MM.1S (cell line): ENCODE measurements around the gene ERCC5.

Source experiments
- DNase-seq: peaks from one replicate; pipeline ENCODE4 v3.0.0-alpha.2; 2015
- H2AFZ ChIP-seq: fragments of 300-600 bp; sonication (generic); 2 replicates; pipeline ENCODE4 v1.6.0; 2016; ENCODE audit warnings: antibody characterized with exemption, low read length
- H3F3A ChIP-seq: fragments of 300-600 bp; sonication (generic); 2 replicates; pipeline ENCODE4 v1.6.1; 2016; ENCODE audit warnings: mild to moderate bottlenecking, antibody characterized with exemption, low read length, moderate library complexity, mixed read lengths; ENCODE audit not compliant: insufficient read depth
- H3K27ac ChIP-seq: fragments of 300-600 bp; sonication (generic); 2 replicates; pipeline ENCODE4 v1.5.1; 2016; ENCODE audit warnings: mild to moderate bottlenecking, low read length
- H3K27me3 ChIP-seq: fragments of 300-600 bp; sonication (generic); replicated peaks from 2 replicates; pipeline ENCODE4 v1.6.0; 2016; ENCODE audit warnings: low read length; ENCODE audit not compliant: insufficient read depth
- H3K36me3 ChIP-seq: fragments of 300-600 bp; sonication (generic); replicated peaks from 2 replicates; pipeline ENCODE4 v1.6.1; 2016; ENCODE audit warnings: mild to moderate bottlenecking, low read length, mixed read lengths; ENCODE audit not compliant: insufficient read depth
- H3K4me1 ChIP-seq: fragments of 300-600 bp; sonication (generic); 2 replicates; pipeline ENCODE4 v1.6.1; 2016; ENCODE audit warnings: low read length, mixed read lengths
- H3K4me2 ChIP-seq: fragments of 300-600 bp; sonication (generic); 2 replicates; pipeline ENCODE4 v1.6.0; 2016; ENCODE audit warnings: low read depth, low read length
- H3K4me3 ChIP-seq: fragments of 300-600 bp; sonication (generic); 2 replicates; pipeline ENCODE4 v1.5.1; 2016; ENCODE audit warnings: low read length, mixed read lengths
- H3K79me2 ChIP-seq: fragments of 300-600 bp; sonication (generic); 2 replicates; pipeline ENCODE4 v1.6.1; 2016; ENCODE audit warnings: mixed run types, low read length, mixed read lengths
- H3K9ac ChIP-seq: fragments of 300-600 bp; sonication (generic); 2 replicates; pipeline ENCODE4 v1.6.1; 2016; ENCODE audit warnings: low read length, mixed read lengths
- H3K9me2 ChIP-seq: fragments of 300-600 bp; sonication (generic); replicated peaks from 2 replicates; pipeline ENCODE4 v1.6.1; 2016; ENCODE audit warnings: mild to moderate bottlenecking, low read length, mixed read lengths; ENCODE audit not compliant: insufficient read depth
- H3K9me3 ChIP-seq: fragments of 300-600 bp; sonication (generic); replicated peaks from 2 replicates; pipeline ENCODE4 v1.6.1; 2016; ENCODE audit warnings: mild to moderate bottlenecking, low read length, mixed read lengths; ENCODE audit not compliant: insufficient read depth
- H4K20me1 ChIP-seq: fragments of 300-600 bp; sonication (generic); 2 replicates; pipeline ENCODE4 v1.6.1; 2016; ENCODE audit warnings: mild to moderate bottlenecking, low read length, moderate library complexity, mixed read lengths; ENCODE audit not compliant: insufficient read depth
- CTCF ChIP-seq: fragments of 300-600 bp; sonication (generic); IDR thresholded peaks from 2 replicates; pipeline ENCODE4 v1.5.1; 2016; ENCODE audit warnings: antibody characterized with exemption, low read length, mixed read lengths
- EZH2 ChIP-seq: fragments of 300-600 bp; sonication (generic); optimal IDR thresholded peaks from 2 replicates; pipeline ENCODE3; 2017; ENCODE audit warnings: low read depth, mild to moderate bottlenecking, antibody characterized with exemption, low read length, mixed read lengths
- EZH2phosphoT487 ChIP-seq: fragments of 300-600 bp; sonication (generic); IDR thresholded peaks from 2 replicates; pipeline ENCODE4 v1.6.1; 2018; ENCODE audit warnings: antibody characterized with exemption, low read length

The ERCC5 gene

GRCh38 chr13:102903659-102904407 is 58.0 kb downstream of the ERCC5 start:
- no peaks in the 10 kb centered on the region for H3K9me3 ChIP-seq
- no peak overlapping the region for H3K4me2 ChIP-seq
- no peak for DNase-seq
- H3K27me3 ChIP-seq, result no peaks in the 10 kb centered on the region
- TF ChIP-seq EZH2phosphoT487 (no peak), CTCF (peak; percentile 44)
- H3F3A ChIP-seq, result no peaks in the 10 kb centered on the region
- no peak overlapping the region for H3K9ac ChIP-seq
- no peaks in the 10 kb centered on the region for H3K79me2 ChIP-seq
- H3K9me2 ChIP-seq, result no peaks in the 10 kb centered on the region
- no peaks in the 10 kb centered on the region for H3K36me3 ChIP-seq
- H3K4me3 ChIP-seq, result no peak overlapping the region
- H3K4me1 ChIP-seq, result no peaks in the 10 kb centered on the region
- no peaks in the 10 kb centered on the region for H4K20me1 ChIP-seq
- H3K27ac ChIP-seq, result no peak overlapping the region
- H2AFZ ChIP-seq, result no peak overlapping the region

- Histone ChIP-seq H3K9me2 (no peaks in the 10 kb centered on the region), H4K20me1 (no peaks in the 10 kb centered on the region), H3F3A (no peaks in the 10 kb centered on the region), H3K36me3 (no peaks in the 10 kb centered on the region), H3K4me3 (no peak overlapping the region), H3K4me1 (no peaks in the 10 kb centered on the region), H3K27ac (no peak overlapping the region), H3K9ac (no peak overlapping the region), H3K9me3 (no peaks in the 10 kb centered on the region), H3K79me2 (no peaks in the 10 kb centered on the region), H2AFZ (no peak overlapping the region), H3K27me3 (no peaks in the 10 kb centered on the region), H3K4me2 (no peak overlapping the region)
- TF ChIP-seq EZH2phosphoT487, result no peak
- TF ChIP-seq CTCF, result no peak
- TF ChIP-seq EZH2, result no peak
- DNase-seq, result no peak
These were observed 58.6 kb downstream of the ERCC5 start for GRCh38 chr13:102904408-102904862.

- H3K9me3 ChIP-seq, result no peaks in the 10 kb centered on the region
- H3K4me2 ChIP-seq, result no peak overlapping the region
- H3K4me3 ChIP-seq, result no peak overlapping the region
- no peak overlapping the region for H3K27ac ChIP-seq
- H4K20me1 ChIP-seq, result no peaks in the 10 kb centered on the region
- H3K27me3 ChIP-seq, result no peaks in the 10 kb centered on the region
- no peak for TF ChIP-seq EZH2phosphoT487
- no peak for TF ChIP-seq CTCF
- no peak for TF ChIP-seq EZH2
- no peaks in the 10 kb centered on the region for H3K79me2 ChIP-seq
- DNase-seq, result no peak
- no peak overlapping the region for H3K9ac ChIP-seq
- H3K4me1 ChIP-seq, result no peaks in the 10 kb centered on the region
- H3K36me3 ChIP-seq, result no peaks in the 10 kb centered on the region
- H3K9me2 ChIP-seq, result no peaks in the 10 kb centered on the region
- H3F3A ChIP-seq, result no peaks in the 10 kb centered on the region
- H2AFZ ChIP-seq, result no peak overlapping the region
These were observed 60.3 kb downstream of the ERCC5 start for GRCh38 chr13:102905905-102906771.
